Ascending aorta (tissue), 2 donors: ENCODE results near the gene SUGT1. TPM values are rescaled to one million over a fixed set of nuclear protein-coding genes. Genes with fewer than 3 reads are reported as not detected.

Experiments used
- DNase-seq, 2 donors: peaks; one replicate each; pipeline ENCODE4 v3.0.0-alpha.2; 2019; ENCODE audit warnings: low spot score in 2 of 2
- H3K27ac ChIP-seq, 2 donors: fragments of 200-600 bp; sonication (generic); one replicate each; pipeline ENCODE4 v1.5.1; 2016 to 2017; ENCODE audit warnings: mild to moderate bottlenecking in 1 of 2
- H3K27me3 ChIP-seq: fragments of 200-600 bp; sonication (generic); one replicate; pipeline ENCODE4 v1.5.1; 2017
- H3K36me3 ChIP-seq, 2 donors: fragments of 200-600 bp; sonication (generic); one replicate each; pipeline ENCODE4 v1.5.1; 2016
- H3K4me1 ChIP-seq, 2 donors: fragments of 200-600 bp; sonication (generic); one replicate each; pipeline ENCODE4 v1.5.1; 2016 to 2017; ENCODE audit warnings: mild to moderate bottlenecking in 1 of 2
- H3K4me3 ChIP-seq, 2 donors: fragments of 200-600 bp; sonication (generic); one replicate each; pipeline ENCODE4 v1.5.1; 2016 to 2017; ENCODE audit warnings: mild to moderate bottlenecking in 1 of 2
- H3K9me3 ChIP-seq, 2 donors: fragments of 200-600 bp; sonication (generic); one replicate each; pipeline ENCODE4 v1.5.1; 2016
- CTCF ChIP-seq, 3 experiments: fragments of 200-600 bp in 2 of 3; fragments of 450-650 bp in 1 of 3; sonication (generic) in 2 of 3; IDR thresholded peaks; one replicate each; pipeline ENCODE4 v1.5.1; 2016 to 2019; ENCODE audit warnings: antibody characterized with exemption in 3 of 3, mild to moderate bottlenecking in 1 of 3, moderate library complexity in 1 of 3
- intact Hi-C: fragments of 100-400 bp; cut with DNase I; formaldehyde crosslinking; loops from one replicate; pipeline ENCODE4 v1.15.1; 2023
- total RNA-seq: library from RNA; depleted of rRNA; stranded (reverse); fragments of >200 nt; gene quantifications from one replicate; pipeline ENCODE4 v1.1.0, GENCODE V29; 2016

SUGT1 gene
- total RNA-seq, 1 donor from 2014 or later: 8.8 TPM

GRCh38 chr13:52744842-52745375 is 92.3 kb downstream of the SUGT1 start:
- no peak for TF ChIP-seq CTCF (IDR thresholded peaks at IDR 0.05)
- H3K27ac ChIP-seq: no peak overlapping the region
- H3K4me3 ChIP-seq: no peak overlapping the region
- no peaks in the 10 kb centered on the region for H3K27me3 ChIP-seq
- DNase-seq: no peak
- no peaks in the 10 kb centered on the region for H3K4me1 ChIP-seq
- intact Hi-C loops: no loop called here
- no peaks in the 10 kb centered on the region for H3K9me3 ChIP-seq
- H3K36me3 ChIP-seq: no peaks in the 10 kb centered on the region

GRCh38 chr13:52746141-52746540 is 93.5 kb downstream of the SUGT1 start:
- intact Hi-C loops: no loop called here
- H3K36me3 ChIP-seq: no peaks in the 10 kb centered on the region
- H3K27ac ChIP-seq: no peak overlapping the region
- no peaks in the 10 kb centered on the region for H3K4me1 ChIP-seq
- no peaks in the 10 kb centered on the region for H3K27me3 ChIP-seq
- no peak for DNase-seq
- H3K4me3 ChIP-seq: no peak overlapping the region
- H3K9me3 ChIP-seq: no peaks in the 10 kb centered on the region
- no peak for TF ChIP-seq CTCF (IDR thresholded peaks at IDR 0.05)

GRCh38 chr13:52749419-52749818 is 96.8 kb downstream of the SUGT1 start:
- Histone ChIP-seq H3K27ac (no peak overlapping the region), H3K4me1 (no peaks in the 10 kb centered on the region), H3K36me3 (no peaks in the 10 kb centered on the region), H3K27me3 (no peaks in the 10 kb centered on the region), H3K4me3 (no peak overlapping the region), H3K9me3 (no peaks in the 10 kb centered on the region)
- no peak for DNase-seq
- intact Hi-C loops: no loop called here
- TF ChIP-seq CTCF (IDR thresholded peaks at IDR 0.05): no peak

Other genes starting within 250 kb of the SUGT1 start
- gene THSD1, start 246.7 kb upstream of the SUGT1 start, total RNA-seq: 27.4 TPM
- 69.3 TPM for gene VPS36, start 202.2 kb upstream of the SUGT1 start, total RNA-seq
- 1.2 TPM for gene CKAP2, start 197.4 kb upstream of the SUGT1 start, total RNA-seq
- gene HNRNPA1L2, start 10.4 kb upstream of the SUGT1 start, total RNA-seq: 0.32 TPM
- gene CNMD, start 87.0 kb downstream of the SUGT1 start, total RNA-seq: not detected
- not detected for gene PCDH8, start 195.8 kb downstream of the SUGT1 start, total RNA-seq